GM12872 (cell line): ENCODE measurements around the gene GABBR2.

Experiments used
- CTCF ChIP-seq: IDR thresholded peaks from 3 replicates; pipeline ENCODE4 v1.5.1; 2011; ENCODE audit warnings: low read depth, mild to moderate bottlenecking, low read length, moderate library complexity; ENCODE audit not compliant: insufficient read depth

The GABBR2 gene

DNA sequence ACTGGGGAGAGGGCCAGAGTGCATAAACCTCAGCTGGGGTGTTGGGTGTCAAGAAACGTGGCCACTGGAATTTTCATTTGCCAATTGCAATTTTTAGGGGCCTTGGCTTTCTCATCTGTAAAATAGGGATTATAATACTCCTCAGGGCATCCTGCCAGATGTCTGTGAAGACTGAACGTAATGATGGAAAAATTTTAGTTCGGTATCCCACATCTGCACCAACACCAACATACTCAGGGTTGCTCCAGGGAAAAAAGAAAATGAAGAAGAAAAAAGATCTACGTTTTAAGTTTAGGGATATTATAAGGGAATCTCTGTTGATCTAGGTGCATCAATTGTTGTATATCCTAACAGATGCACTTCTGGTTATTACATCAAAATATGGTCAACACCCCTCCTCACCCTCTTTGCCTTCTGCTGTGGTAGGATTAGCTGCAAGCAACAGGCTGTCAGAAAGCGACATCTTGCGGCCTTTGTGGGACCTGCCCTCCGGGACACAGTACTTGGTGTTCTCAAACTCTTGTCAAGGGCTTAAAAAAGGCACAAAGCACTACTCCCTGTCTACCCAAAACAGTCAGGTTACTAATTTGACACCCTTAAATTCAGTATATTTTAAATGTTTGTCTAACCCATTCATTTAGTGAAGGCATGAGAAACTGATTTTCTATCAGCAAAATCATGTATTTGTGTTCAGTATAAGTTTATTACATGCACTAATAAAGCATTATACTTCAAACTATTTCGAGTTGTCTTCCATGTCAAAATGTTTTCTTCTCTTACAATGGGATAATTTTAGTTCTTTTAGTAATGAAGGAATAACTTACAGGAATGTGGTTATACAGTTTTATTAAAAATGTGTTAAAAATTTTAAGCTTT, 445.0 kb downstream of the GABBR2 start:
- TF ChIP-seq CTCF: peak; percentile 93

- TF ChIP-seq CTCF: no peak
Observed at GRCh38 chr9:98263080-98263479, 445.7 kb downstream of the GABBR2 start.

- TF ChIP-seq CTCF: no peak
Observed at GRCh38 chr9:98262056-98262455, 446.7 kb downstream of the GABBR2 start.

GRCh38 chr9:98260635-98261034, 448.1 kb downstream of the GABBR2 start:
- no peak for TF ChIP-seq CTCF

GRCh38 chr9:98259791-98260190, 448.9 kb downstream of the GABBR2 start:
- no peak for TF ChIP-seq CTCF

- no peak for TF ChIP-seq CTCF
Observed at GRCh38 chr9:98256756-98257155, 452.0 kb downstream of the GABBR2 start.

DNA sequence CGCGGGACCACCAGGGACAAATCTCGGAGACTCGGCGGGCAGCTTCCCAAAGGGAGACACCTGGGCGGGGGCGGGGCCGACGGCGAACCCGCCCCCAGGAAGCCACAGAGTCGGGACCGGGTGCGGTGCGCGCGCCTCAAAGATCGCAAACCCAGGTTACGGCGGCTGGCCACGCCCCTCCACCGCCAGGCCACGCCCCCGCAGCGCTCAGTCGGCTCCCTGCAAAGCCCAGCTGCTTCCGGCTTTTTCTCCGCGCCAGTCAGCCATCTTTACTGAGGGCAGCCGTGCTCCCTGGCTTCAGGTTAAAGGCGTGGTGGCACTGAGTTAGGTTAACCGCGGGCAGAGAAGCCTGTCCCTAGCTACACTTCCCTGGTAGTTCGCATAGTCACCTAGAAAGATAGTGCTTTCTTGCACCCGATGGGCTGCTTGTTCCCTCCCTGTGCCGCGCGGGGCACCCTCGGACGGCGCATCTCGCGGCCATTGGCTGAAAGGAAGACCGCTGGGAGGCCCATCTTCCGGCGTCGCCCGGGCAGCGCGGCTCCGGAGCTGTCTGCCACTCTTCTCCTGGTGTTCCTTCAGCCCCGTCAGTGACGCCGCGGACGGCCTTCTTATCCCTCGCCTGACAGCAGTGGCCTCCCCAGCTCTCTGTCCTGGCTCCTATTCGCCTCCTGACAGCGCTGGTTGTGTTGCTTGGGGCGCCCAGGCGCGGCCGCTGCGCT, 453.0 kb downstream of the GABBR2 start, which contains the start of gene TBC1D2:
Gene TBC1D2 (minus strand): TSS at position 72 of the 719 bp plus-strand sequence. CDS start 108 bp downstream, outside the sequence.
- TF ChIP-seq CTCF: peak; percentile 49
